Esophagus squamous epithelium (tissue), 4 donors: ENCODE measurements around the gene MAP2K5.

Source experiments
- CTCF ChIP-seq, 6 experiments: fragments of 450-650 bp in 4 of 6; fragments of 200-600 bp in 2 of 6; sonication (generic) in 2 of 6; IDR thresholded peaks; one replicate each; pipeline ENCODE4 v1.5.1; 2016 to 2019; ENCODE audit warnings: antibody characterized with exemption in 6 of 6, mild to moderate bottlenecking in 4 of 6, moderate library complexity in 4 of 6
- POLR2A ChIP-seq, 4 donors: fragments of 450-650 bp; IDR thresholded peaks; one replicate each; pipeline ENCODE4 v1.6.1; 2017; ENCODE audit warnings: antibody characterized with exemption in 4 of 4, mild to moderate bottlenecking in 4 of 4, moderate library complexity in 3 of 4

GRCh38 chr15:67505675-67506572 is 36.6 kb upstream of the MAP2K5 start:
- TF ChIP-seq CTCF (IDR thresholded peaks at IDR 0.05) (no peak), POLR2A (IDR thresholded peaks at IDR 0.05) (no peak)
